Measurements from ENCODE around the gene KCNT1.

KCNT1 gene

GRCh38 chr9:135743021-135743420 lies 41.0 kb downstream of the KCNT1 start:
- H2AFZ ChIP-seq (ENCODE audit: low read depth, low read length, severe bottlenecking), result no peak overlapping the region
- H3K4me2 ChIP-seq (ENCODE audit: low read depth, low read length, poor library complexity, severe bottlenecking), result no peak overlapping the region
- no peak overlapping the region for H3K27ac ChIP-seq (ENCODE audit: low read depth, low read length)
- no peak overlapping the region for H3K9ac ChIP-seq (ENCODE audit: low read length)
- no peaks in the 10 kb centered on the region for H3K36me3 ChIP-seq (ENCODE audit: low read length)
- TF ChIP-seq CTCF (IDR thresholded peaks at IDR 0.05; ENCODE audit: insufficient read depth, low read length, poor library complexity, severe bottlenecking), result no peak
- TF ChIP-seq EZH2phosphoT487 (conservative IDR thresholded peaks at IDR 0.05; ENCODE audit: low read length), result no peak
- H3K9me2 ChIP-seq (replicated peaks; ENCODE audit: insufficient read depth, low read length), result no peaks in the 10 kb centered on the region
- H3K79me2 ChIP-seq (ENCODE audit: insufficient read depth, low read length), result no peaks in the 10 kb centered on the region
- no peaks in the 10 kb centered on the region for H4K20me1 ChIP-seq (ENCODE audit: low read depth, low read length)
- H3K27me3 ChIP-seq (ENCODE audit: low read length), result no peaks in the 10 kb centered on the region
- no peak overlapping the region for H3K4me3 ChIP-seq (ENCODE audit: insufficient read depth, low read length, poor library complexity, severe bottlenecking)
- no peaks in the 10 kb centered on the region for H3F3A ChIP-seq (ENCODE audit: insufficient read depth)
- H3K9me3 ChIP-seq (ENCODE audit: insufficient read depth, low read length), result no peaks in the 10 kb centered on the region

GRCh38 chr9:135743546-135744332 lies 41.8 kb downstream of the KCNT1 start:
- no peak overlapping the region for H3K27ac ChIP-seq (ENCODE audit: low read depth, low read length)
- no peaks in the 10 kb centered on the region for H3K27me3 ChIP-seq (ENCODE audit: low read length)
- H3K4me3 ChIP-seq (ENCODE audit: insufficient read depth, low read length, poor library complexity, severe bottlenecking), result no peak overlapping the region
- no peaks in the 10 kb centered on the region for H3K9me2 ChIP-seq (replicated peaks; ENCODE audit: insufficient read depth, low read length)
- no peaks in the 10 kb centered on the region for H4K20me1 ChIP-seq (ENCODE audit: low read depth, low read length)
- no peak overlapping the region for H3K4me2 ChIP-seq (ENCODE audit: low read depth, low read length, poor library complexity, severe bottlenecking)
- no peaks in the 10 kb centered on the region for H3K9me3 ChIP-seq (ENCODE audit: insufficient read depth, low read length)
- H3F3A ChIP-seq (ENCODE audit: insufficient read depth), result no peaks in the 10 kb centered on the region
- H3K36me3 ChIP-seq (ENCODE audit: low read length), result no peaks in the 10 kb centered on the region
- no peaks in the 10 kb centered on the region for H3K79me2 ChIP-seq (ENCODE audit: insufficient read depth, low read length)
- H2AFZ ChIP-seq (ENCODE audit: low read depth, low read length, severe bottlenecking), result no peak overlapping the region
- TF ChIP-seq CTCF (IDR thresholded peaks at IDR 0.05; ENCODE audit: insufficient read depth, low read length, poor library complexity, severe bottlenecking) (no peak), EZH2phosphoT487 (conservative IDR thresholded peaks at IDR 0.05; ENCODE audit: low read length) (no peak)
- H3K9ac ChIP-seq (ENCODE audit: low read length), result no peak overlapping the region

GRCh38 chr9:135744333-135745070 lies 42.5 kb downstream of the KCNT1 start:
- Histone ChIP-seq H3K9me2 (replicated peaks; ENCODE audit: insufficient read depth, low read length) (no peaks in the 10 kb centered on the region), H3K36me3 (ENCODE audit: low read length) (no peaks in the 10 kb centered on the region), H3K27me3 (ENCODE audit: low read length) (no peaks in the 10 kb centered on the region), H3K9me3 (ENCODE audit: insufficient read depth, low read length) (no peaks in the 10 kb centered on the region), H3F3A (ENCODE audit: insufficient read depth) (no peaks in the 10 kb centered on the region), H2AFZ (ENCODE audit: low read depth, low read length, severe bottlenecking) (no peak overlapping the region), H3K27ac (ENCODE audit: low read depth, low read length) (no peak overlapping the region), H4K20me1 (ENCODE audit: low read depth, low read length) (no peaks in the 10 kb centered on the region), H3K9ac (ENCODE audit: low read length) (no peak overlapping the region), H3K79me2 (ENCODE audit: insufficient read depth, low read length) (no peaks in the 10 kb centered on the region), H3K4me2 (ENCODE audit: low read depth, low read length, poor library complexity, severe bottlenecking) (no peak overlapping the region), H3K4me3 (ENCODE audit: insufficient read depth, low read length, poor library complexity, severe bottlenecking) (no peak overlapping the region)
- no peak for TF ChIP-seq CTCF (IDR thresholded peaks at IDR 0.05; ENCODE audit: insufficient read depth, low read length, poor library complexity, severe bottlenecking)
- TF ChIP-seq EZH2phosphoT487 (conservative IDR thresholded peaks at IDR 0.05; ENCODE audit: low read length), result no peak
